Type B pancreatic cell (in vitro differentiated cells): Measurements from ENCODE around the gene DMC1. TPM values are rescaled to one million over a fixed set of nuclear protein-coding genes. Genes with fewer than 3 reads are reported as not detected.
"Not testable (repeated sequence)": the region's sequence is repeated elsewhere in the genome, so short reads cannot be mapped to it uniquely, and the experiment has no call there.

ENCODE experiments used
- DNase-seq: peaks from one replicate; pipeline ENCODE4 v3.0.0; 2021; ENCODE audit warnings: mixed read lengths; ENCODE audit not compliant: unreplicated experiment; ENCODE audit errors: extremely low spot score
- H3K27ac Mint-ChIP-seq: 2 replicates; pipeline ENCODE4 v1.8.0; 2021; ENCODE audit warnings: mild to moderate bottlenecking, mixed read lengths
- H3K27me3 Mint-ChIP-seq: 2 replicates; pipeline ENCODE4 v1.8.0; 2021; ENCODE audit warnings: mixed read lengths
- H3K36me3 Mint-ChIP-seq: 2 replicates; pipeline ENCODE4 v1.8.0; 2021; ENCODE audit warnings: mixed read lengths
- H3K4me1 Mint-ChIP-seq: one replicate; pipeline ENCODE4 v1.8.0; 2021; ENCODE audit warnings: mixed read lengths; ENCODE audit not compliant: unreplicated experiment
- H3K4me3 Mint-ChIP-seq: 2 replicates; pipeline ENCODE4 v1.8.0; 2021; ENCODE audit warnings: mild to moderate bottlenecking, mixed read lengths
- H3K9me3 Mint-ChIP-seq: 2 replicates; pipeline ENCODE4 v1.8.0; 2021; ENCODE audit warnings: mixed read lengths
- long read RNA-seq: library from polyadenylated mRNA; unstranded; transcript quantifications from one replicate; pipeline ENCODE4 v2.0.0, GENCODE V29; 2020
- total RNA-seq: library from RNA; stranded (reverse); gene quantifications from 2 replicates; pipeline ENCODE4 v1.2.1, GENCODE V29; 2021; ENCODE audit warnings: low replicate concordance
- TF ChIP-seq, protein P1 (sequence below): fragments of 200-600 bp; sonication (generic); conservative IDR thresholded peaks from 2 replicates; pipeline ENCODE4 v1.5.0; 2021; ENCODE audit warnings: antibody characterized with exemption, mild to moderate bottlenecking

DMC1 gene, protein sequence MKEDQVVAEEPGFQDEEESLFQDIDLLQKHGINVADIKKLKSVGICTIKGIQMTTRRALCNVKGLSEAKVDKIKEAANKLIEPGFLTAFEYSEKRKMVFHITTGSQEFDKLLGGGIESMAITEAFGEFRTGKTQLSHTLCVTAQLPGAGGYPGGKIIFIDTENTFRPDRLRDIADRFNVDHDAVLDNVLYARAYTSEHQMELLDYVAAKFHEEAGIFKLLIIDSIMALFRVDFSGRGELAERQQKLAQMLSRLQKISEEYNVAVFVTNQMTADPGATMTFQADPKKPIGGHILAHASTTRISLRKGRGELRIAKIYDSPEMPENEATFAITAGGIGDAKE
- 2.5 and 5.6 TPM in 2 replicates for total RNA-seq
- long read RNA-seq, partial matches to known transcripts: 0 of 2 reads
- long read RNA-seq, other reads (novel, unspliced or antisense): 1 of 2 reads

DNA sequence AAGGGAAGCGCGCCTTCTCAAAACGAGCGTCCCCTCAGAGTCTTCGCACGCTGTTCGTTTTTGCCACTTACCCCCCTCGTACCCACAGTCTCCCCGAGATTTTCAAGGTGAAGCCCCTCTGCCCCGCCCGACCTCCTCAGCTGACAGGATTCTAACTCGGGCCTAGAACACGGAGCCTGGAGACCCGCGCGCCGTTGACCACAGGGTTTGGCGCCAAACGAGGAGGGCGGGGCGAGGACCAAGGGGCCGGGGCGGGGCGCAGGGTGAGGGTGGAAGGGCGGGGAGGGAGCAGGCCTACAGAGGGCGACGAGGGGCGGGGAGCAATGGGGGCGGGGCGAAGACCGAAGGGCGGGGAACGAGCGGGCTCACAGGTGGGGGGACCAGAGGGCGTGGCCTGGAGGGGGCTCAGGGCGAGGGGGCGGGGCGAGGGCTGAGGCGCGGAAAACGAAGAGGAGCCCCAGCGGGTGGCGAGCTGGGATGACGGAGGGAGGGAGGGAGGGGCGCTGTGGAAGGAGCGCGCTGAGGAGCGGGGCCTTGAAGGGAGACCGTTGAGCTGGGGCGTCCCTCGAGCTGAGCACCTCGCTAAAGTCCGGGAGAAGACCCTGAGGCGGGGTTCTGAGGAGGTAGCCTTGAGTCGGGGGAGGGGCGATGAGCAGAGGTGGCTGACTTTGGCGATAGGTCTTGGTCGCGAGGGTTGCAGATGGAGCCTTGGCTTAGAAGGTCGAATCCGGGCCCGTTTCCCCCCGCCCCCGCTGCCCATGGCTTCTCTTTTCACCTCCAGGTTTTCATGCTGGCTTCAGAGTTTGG is at the start of gene DMC1:
DMC1 (minus strand) TSS at position 212 of the 807 bp plus-strand sequence. CDS start 1,927 bp downstream, outside the sequence.
- DNase-seq: peak; percentile 93
- peaks cover 5% of the 10 kb centered on the region for H3K27me3 Mint-ChIP-seq
- TF ChIP-seq, protein P1, sequence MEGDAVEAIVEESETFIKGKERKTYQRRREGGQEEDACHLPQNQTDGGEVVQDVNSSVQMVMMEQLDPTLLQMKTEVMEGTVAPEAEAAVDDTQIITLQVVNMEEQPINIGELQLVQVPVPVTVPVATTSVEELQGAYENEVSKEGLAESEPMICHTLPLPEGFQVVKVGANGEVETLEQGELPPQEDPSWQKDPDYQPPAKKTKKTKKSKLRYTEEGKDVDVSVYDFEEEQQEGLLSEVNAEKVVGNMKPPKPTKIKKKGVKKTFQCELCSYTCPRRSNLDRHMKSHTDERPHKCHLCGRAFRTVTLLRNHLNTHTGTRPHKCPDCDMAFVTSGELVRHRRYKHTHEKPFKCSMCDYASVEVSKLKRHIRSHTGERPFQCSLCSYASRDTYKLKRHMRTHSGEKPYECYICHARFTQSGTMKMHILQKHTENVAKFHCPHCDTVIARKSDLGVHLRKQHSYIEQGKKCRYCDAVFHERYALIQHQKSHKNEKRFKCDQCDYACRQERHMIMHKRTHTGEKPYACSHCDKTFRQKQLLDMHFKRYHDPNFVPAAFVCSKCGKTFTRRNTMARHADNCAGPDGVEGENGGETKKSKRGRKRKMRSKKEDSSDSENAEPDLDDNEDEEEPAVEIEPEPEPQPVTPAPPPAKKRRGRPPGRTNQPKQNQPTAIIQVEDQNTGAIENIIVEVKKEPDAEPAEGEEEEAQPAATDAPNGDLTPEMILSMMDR: no peak
- peak within 1 kb of the TSS; percentile 85 for H3K27ac Mint-ChIP-seq
- H3K36me3 Mint-ChIP-seq: no peaks in the 10 kb centered on the region
- H3K9me3 Mint-ChIP-seq: no peaks in the 10 kb centered on the region
- peak within 1 kb of the TSS; percentile 92 for H3K4me3 Mint-ChIP-seq
- H3K4me1 Mint-ChIP-seq: peaks cover 24% of the 10 kb centered on the region

DNA sequence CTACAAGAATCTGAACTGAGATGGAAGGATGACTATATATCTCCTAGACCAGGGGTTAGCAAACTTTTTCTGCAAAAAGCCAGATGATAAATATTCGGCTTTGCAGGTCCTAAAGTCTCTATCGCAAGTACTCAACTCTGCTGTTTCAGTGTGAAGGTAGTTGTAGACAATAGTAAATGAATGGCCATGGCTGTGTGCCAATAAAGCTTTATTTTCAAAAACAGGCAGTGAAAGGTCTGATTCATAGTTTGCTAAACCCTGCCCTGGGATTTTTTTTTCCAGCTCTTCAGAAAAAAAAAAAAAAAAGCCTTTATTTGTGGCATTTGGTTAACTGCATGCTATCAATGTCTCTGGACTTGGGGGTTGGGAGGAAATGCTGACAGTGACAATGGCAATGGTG is 48.7 kb upstream of the DMC1 start:
- TF ChIP-seq, protein P1: no peak
- Mint-ChIP-seq H3K27ac (no peak overlapping the region), H3K27me3 (no peaks in the 10 kb centered on the region), H3K36me3 (peaks cover 38% of the 10 kb centered on the region), H3K9me3 (no peaks in the 10 kb centered on the region), H3K4me1 (no peaks in the 10 kb centered on the region), H3K4me3 (no peak overlapping the region)
- no peak for DNase-seq

DNA sequence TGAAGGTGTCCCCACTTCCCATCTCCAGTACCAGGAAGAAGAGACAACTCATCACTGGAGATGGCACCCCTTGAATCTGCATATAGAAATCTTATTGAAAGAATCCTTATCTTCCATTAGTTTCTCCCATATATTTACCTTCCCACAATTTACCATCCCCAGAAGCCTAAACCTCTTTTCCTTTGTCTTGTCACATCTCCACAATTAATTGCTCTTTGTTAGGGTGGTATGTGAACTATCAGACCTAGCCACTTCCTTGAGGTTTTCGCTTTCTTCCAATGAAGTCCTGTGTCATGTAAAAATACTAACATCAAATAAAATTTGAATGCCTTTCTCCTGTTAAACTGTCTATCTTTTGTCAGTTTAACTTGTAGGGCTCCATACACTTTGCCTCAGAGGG is 48.3 kb upstream of the DMC1 start:
- Mint-ChIP-seq H3K27me3 (no peaks in the 10 kb centered on the region), H3K9me3 (no peaks in the 10 kb centered on the region), H3K4me3 (no peak overlapping the region), H3K27ac (no peak overlapping the region), H3K4me1 (no peaks in the 10 kb centered on the region), H3K36me3 (peaks cover 38% of the 10 kb centered on the region)
- TF ChIP-seq, protein P1: no peak
- DNase-seq: no peak

DNA sequence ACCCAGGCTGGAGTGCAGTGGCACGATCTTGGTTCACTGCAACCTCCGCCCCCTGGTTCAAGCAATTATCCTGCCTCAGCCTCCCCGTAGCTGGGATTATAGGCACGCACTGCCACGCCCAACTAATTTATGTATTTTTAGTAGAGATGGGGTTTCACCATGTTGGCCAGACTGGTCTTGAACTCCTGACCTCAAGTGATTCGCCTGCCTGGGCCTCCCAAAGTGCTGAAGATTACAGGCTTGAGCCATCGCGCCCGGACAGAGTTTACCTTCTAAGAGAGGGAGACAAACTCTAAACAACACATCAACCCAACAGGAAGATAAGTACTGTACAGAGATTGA is 45.1 kb upstream of the DMC1 start:
- DNase-seq, H3K4me3 Mint-ChIP-seq, H3K4me1 Mint-ChIP-seq, H3K27me3 Mint-ChIP-seq, H3K27ac Mint-ChIP-seq, H3K9me3 Mint-ChIP-seq: not testable (repeated sequence)
- H3K36me3 Mint-ChIP-seq: peaks cover 48% of the 10 kb centered on the region

DNA sequence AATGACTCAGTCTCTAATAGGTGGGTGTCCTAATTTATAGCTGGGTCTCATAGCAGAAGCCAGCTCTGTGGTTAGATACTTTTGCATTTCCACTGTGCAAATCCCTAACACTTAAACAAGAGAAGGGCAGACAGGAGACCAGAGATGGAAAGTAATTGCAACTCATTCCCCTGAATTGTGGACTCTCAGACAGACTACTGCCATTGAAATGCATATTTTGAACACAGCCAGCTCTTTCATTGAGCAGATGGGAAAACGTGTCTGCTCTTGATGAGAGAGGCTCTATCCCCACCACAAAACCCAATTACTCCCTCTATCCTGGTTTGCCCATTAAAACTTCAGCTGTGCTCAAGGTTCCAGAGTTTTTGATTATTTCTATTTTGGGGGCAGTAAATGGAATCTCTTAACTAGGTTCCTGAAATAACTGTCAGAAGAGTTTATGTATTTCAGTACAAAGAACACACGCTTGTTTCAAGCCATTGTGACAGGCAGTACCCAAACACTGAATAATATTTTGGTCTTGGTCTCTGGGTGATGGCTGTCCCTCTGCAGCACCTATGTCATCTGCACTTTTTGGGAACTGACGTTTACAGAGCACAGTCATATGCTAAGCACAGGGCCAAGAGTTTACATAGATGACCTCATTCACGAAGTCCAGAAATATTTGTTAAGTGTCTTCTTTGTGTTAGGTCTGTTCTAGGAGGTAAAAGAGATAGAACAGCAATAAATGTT is 44.5 kb upstream of the DMC1 start:
- Mint-ChIP-seq H3K4me1 (no peaks in the 10 kb centered on the region), H3K27me3 (no peaks in the 10 kb centered on the region), H3K27ac (no peak overlapping the region), H3K36me3 (peaks cover 45% of the 10 kb centered on the region), H3K4me3 (no peak overlapping the region), H3K9me3 (no peaks in the 10 kb centered on the region)
- TF ChIP-seq, protein P1: no peak
- no peak for DNase-seq
